GM19395 (cell line): ENCODE results near the gene WASL.
"Not testable (repeated sequence)": the region's sequence is repeated elsewhere in the genome, so short reads cannot be mapped to it uniquely, and the experiment has no call there.

Experiments
- ATAC-seq: cut with Tn5 transposase; IDR thresholded peaks from one replicate; pipeline ENCODE4 v1.9.1; 2021; ENCODE audit warnings: mild to moderate bottlenecking, moderate library complexity; ENCODE audit not compliant: unreplicated experiment

The WASL gene

GRCh38 chr7:123634011-123634573, 114.7 kb downstream of the WASL start:
- ATAC-seq, result not testable (repeated sequence)

GRCh38 chr7:123633553-123633952, 115.2 kb downstream of the WASL start:
- ATAC-seq, result no peak

GRCh38 chr7:123632808-123633207, 116.0 kb downstream of the WASL start:
- ATAC-seq, result no peak
